Parathyroid adenoma (tissue), 2 donors: Measurements from ENCODE around the gene ZDHHC7.

Experiments
- H2AFZ ChIP-seq: fragments of 300-600 bp; sonication (generic); one replicate; pipeline ENCODE4 v1.7.0; 2017; ENCODE audit warnings: antibody characterized with exemption, mild to moderate bottlenecking
- H3K27ac ChIP-seq: fragments of 300-600 bp; sonication (generic); one replicate; pipeline ENCODE4 v1.7.0; 2017
- H3K27me3 ChIP-seq: fragments of 300-600 bp; sonication (generic); one replicate; pipeline ENCODE4 v1.7.0; 2017; ENCODE audit warnings: low read length; ENCODE audit not compliant: control insufficient read depth, insufficient read depth
- H3K36me3 ChIP-seq: fragments of 300-600 bp; sonication (generic); one replicate; pipeline ENCODE4 v1.7.0; 2017; ENCODE audit warnings: low read length; ENCODE audit not compliant: control insufficient read depth, insufficient read depth
- H3K4me1 ChIP-seq: fragments of 300-600 bp; sonication (generic); one replicate; pipeline ENCODE4 v1.7.0; 2017; ENCODE audit warnings: control low read depth
- H3K4me2 ChIP-seq: fragments of 300-600 bp; sonication (generic); one replicate; pipeline ENCODE4 v1.7.0; 2017; ENCODE audit warnings: low read length
- H3K4me3 ChIP-seq: fragments of 300-600 bp; sonication (generic); one replicate; pipeline ENCODE4 v1.7.0; 2017; ENCODE audit warnings: low read depth, low read length
- H3K79me2 ChIP-seq: fragments of 300-600 bp; sonication (generic); one replicate; pipeline ENCODE4 v1.7.0; 2017; ENCODE audit warnings: control low read depth
- H3K9ac ChIP-seq: fragments of 300-600 bp; sonication (generic); one replicate; pipeline ENCODE4 v1.7.0; 2017; ENCODE audit warnings: mild to moderate bottlenecking
- H3K9me3 ChIP-seq: fragments of 300-600 bp; sonication (generic); one replicate; pipeline ENCODE4 v1.7.0; 2017; ENCODE audit warnings: low read length; ENCODE audit not compliant: control insufficient read depth
- CTCF ChIP-seq: fragments of 300-600 bp; sonication (generic); IDR thresholded peaks from one replicate; pipeline ENCODE4 v1.7.0; 2017; ENCODE audit warnings: antibody characterized with exemption, mild to moderate bottlenecking
- donor health status: primary hyperparathyroidism.

Gene ZDHHC7

GRCh38 chr16:85047867-85048455 lies 36.6 kb upstream of the ZDHHC7 start:
- no peak for TF ChIP-seq CTCF
- no peak overlapping the region for H3K4me2 ChIP-seq

GRCh38 chr16:85046931-85047866 lies 35.9 kb upstream of the ZDHHC7 start:
- H3K4me1 ChIP-seq: no peaks in the 10 kb centered on the region
- H3K4me2 ChIP-seq: no peak overlapping the region
- no peak for TF ChIP-seq CTCF
- no peaks in the 10 kb centered on the region for H3K36me3 ChIP-seq
- H3K9ac ChIP-seq: no peak overlapping the region
- no peaks in the 10 kb centered on the region for H3K79me2 ChIP-seq
- H2AFZ ChIP-seq: no peak overlapping the region
- H3K4me3 ChIP-seq: no peak overlapping the region
- H3K27ac ChIP-seq: no peak overlapping the region
- H3K9me3 ChIP-seq: no peaks in the 10 kb centered on the region
- no peaks in the 10 kb centered on the region for H3K27me3 ChIP-seq

More at GRCh38 chr16:85047867-85048455, 36.6 kb upstream of the ZDHHC7 start:
- H2AFZ ChIP-seq: no peak overlapping the region
- H3K79me2 ChIP-seq: no peaks in the 10 kb centered on the region
- no peaks in the 10 kb centered on the region for H3K27me3 ChIP-seq
- no peak overlapping the region for H3K9ac ChIP-seq
- no peak overlapping the region for H3K27ac ChIP-seq
- no peaks in the 10 kb centered on the region for H3K36me3 ChIP-seq
- no peaks in the 10 kb centered on the region for H3K4me1 ChIP-seq
- H3K9me3 ChIP-seq: no peaks in the 10 kb centered on the region
- H3K4me3 ChIP-seq: no peak overlapping the region

- Histone ChIP-seq H3K36me3 (no peaks in the 10 kb centered on the region), H3K4me1 (no peaks in the 10 kb centered on the region), H3K4me3 (no peak overlapping the region), H3K4me2 (no peak overlapping the region), H3K27me3 (no peaks in the 10 kb centered on the region), H2AFZ (no peak overlapping the region), H3K9me3 (no peaks in the 10 kb centered on the region), H3K27ac (no peak overlapping the region), H3K9ac (no peak overlapping the region), H3K79me2 (no peaks in the 10 kb centered on the region)
- TF ChIP-seq CTCF: no peak
These were observed 35.2 kb upstream of the ZDHHC7 start for GRCh38 chr16:85046472-85046916.

GRCh38 chr16:85045641-85046471 lies 34.5 kb upstream of the ZDHHC7 start:
- TF ChIP-seq CTCF: no peak
- Histone ChIP-seq H3K9me3 (no peaks in the 10 kb centered on the region), H3K4me3 (no peak overlapping the region), H2AFZ (no peak overlapping the region), H3K4me1 (no peaks in the 10 kb centered on the region), H3K27ac (no peak overlapping the region), H3K4me2 (no peak overlapping the region), H3K9ac (no peak overlapping the region), H3K36me3 (no peaks in the 10 kb centered on the region), H3K27me3 (no peaks in the 10 kb centered on the region), H3K79me2 (no peaks in the 10 kb centered on the region)
